ENCODE results near the gene PALLD. TPM values are rescaled to one million over a fixed set of nuclear protein-coding genes. Genes with fewer than 3 reads are reported as not detected.

The PALLD gene
- total RNA-seq, 1 experiment from 2014 or later, result 18.3 TPM

DNA sequence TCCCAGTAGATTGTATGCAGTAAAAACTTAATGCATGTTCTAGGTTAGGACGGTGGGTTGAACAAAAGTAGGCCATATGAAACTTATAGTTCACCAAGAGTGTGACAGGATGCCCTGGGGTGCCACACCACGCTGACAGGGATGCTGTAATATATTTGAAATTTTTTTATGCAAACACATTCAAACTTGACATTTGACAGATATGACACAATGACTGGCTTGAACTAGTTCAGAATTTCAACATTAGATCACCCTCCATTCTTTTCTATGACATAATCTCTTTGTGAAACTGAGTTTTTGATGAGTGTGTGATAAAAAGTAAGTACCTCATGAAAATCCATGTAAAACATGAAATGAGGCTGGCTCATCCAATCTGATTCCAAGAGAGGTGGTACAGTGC lies 198.4 kb downstream of the PALLD start:
- H3K4me3 Mint-ChIP-seq, result no peak overlapping the region
- H3K56ac ChIP-seq (ENCODE audit: insufficient read length, low read depth, low read length), result no peak overlapping the region
- no peak overlapping the region for H2BK20ac ChIP-seq (ENCODE audit: low read depth, low read length, poor library complexity, severe bottlenecking)
- H4K8ac ChIP-seq (replicated peaks; ENCODE audit: insufficient read length, low read depth, low read length), result no peak overlapping the region
- H4K20me1 ChIP-seq (ENCODE audit: control insufficient read depth, insufficient read depth, insufficient read length), result no peaks in the 10 kb centered on the region
- H3K4me1 Mint-ChIP-seq, result peaks cover 3 to 4% of the 10 kb centered on the region in 2 experiments; a peak in 3 of 4 replicates
- no peak overlapping the region for H2BK120ac ChIP-seq (ENCODE audit: low read depth, low read length, poor library complexity, severe bottlenecking)
- no peaks in the 10 kb centered on the region for H3K27me3 ChIP-seq (ENCODE audit: insufficient read depth, low read length)
- H2BK5ac ChIP-seq (ENCODE audit: insufficient read length, low read length), result no peak overlapping the region
- H3K79me1 ChIP-seq (ENCODE audit: insufficient read depth, low read depth, low read length, poor library complexity, severe bottlenecking), result no peaks in the 10 kb centered on the region
- H3K36me3 Mint-ChIP-seq (ENCODE audit: insufficient read depth in 1 of 3, low read depth in 3 of 3), result no peaks in the 10 kb centered on the region
- H3K9me3 Mint-ChIP-seq, result no peaks in the 10 kb centered on the region
- H3K14ac ChIP-seq (ENCODE audit: insufficient read depth, low read length), result no peak overlapping the region
- no peak overlapping the region for H2BK12ac ChIP-seq (ENCODE audit: insufficient read length, low read depth, low read length)
- H2AFZ ChIP-seq (ENCODE audit: low read length), result no peak overlapping the region
- H2AK5ac ChIP-seq (ENCODE audit: insufficient read length, low read length), result no peak overlapping the region
- no peak overlapping the region for H4K5ac ChIP-seq (ENCODE audit: insufficient read length, low read depth, low read length)
- H3K27ac ChIP-seq (ENCODE audit: insufficient read length, low read depth, low read length), result no peak overlapping the region
- no peaks in the 10 kb centered on the region for H3K79me2 ChIP-seq (ENCODE audit: insufficient read depth, low read length)
- no peak overlapping the region for H3K4ac ChIP-seq (ENCODE audit: low read depth, low read length)
- no peaks in the 10 kb centered on the region for H3K27me3 Mint-ChIP-seq (ENCODE audit: low read depth)
- no peaks in the 10 kb centered on the region for H3K23me2 ChIP-seq (ENCODE audit: insufficient read length, low read depth, low read length, poor library complexity, severe bottlenecking)
- H4K91ac ChIP-seq (ENCODE audit: insufficient read length, low read depth, low read length), result no peak overlapping the region
- TF ChIP-seq, protein P1, sequence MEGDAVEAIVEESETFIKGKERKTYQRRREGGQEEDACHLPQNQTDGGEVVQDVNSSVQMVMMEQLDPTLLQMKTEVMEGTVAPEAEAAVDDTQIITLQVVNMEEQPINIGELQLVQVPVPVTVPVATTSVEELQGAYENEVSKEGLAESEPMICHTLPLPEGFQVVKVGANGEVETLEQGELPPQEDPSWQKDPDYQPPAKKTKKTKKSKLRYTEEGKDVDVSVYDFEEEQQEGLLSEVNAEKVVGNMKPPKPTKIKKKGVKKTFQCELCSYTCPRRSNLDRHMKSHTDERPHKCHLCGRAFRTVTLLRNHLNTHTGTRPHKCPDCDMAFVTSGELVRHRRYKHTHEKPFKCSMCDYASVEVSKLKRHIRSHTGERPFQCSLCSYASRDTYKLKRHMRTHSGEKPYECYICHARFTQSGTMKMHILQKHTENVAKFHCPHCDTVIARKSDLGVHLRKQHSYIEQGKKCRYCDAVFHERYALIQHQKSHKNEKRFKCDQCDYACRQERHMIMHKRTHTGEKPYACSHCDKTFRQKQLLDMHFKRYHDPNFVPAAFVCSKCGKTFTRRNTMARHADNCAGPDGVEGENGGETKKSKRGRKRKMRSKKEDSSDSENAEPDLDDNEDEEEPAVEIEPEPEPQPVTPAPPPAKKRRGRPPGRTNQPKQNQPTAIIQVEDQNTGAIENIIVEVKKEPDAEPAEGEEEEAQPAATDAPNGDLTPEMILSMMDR (conservative IDR thresholded peaks at IDR 0.05), result no peak
- no peak overlapping the region for H3K27ac Mint-ChIP-seq
- no peak overlapping the region for H2BK15ac ChIP-seq (ENCODE audit: low read depth, low read length)
- no peaks in the 10 kb centered on the region for H3K9me3 ChIP-seq (ENCODE audit: control insufficient read depth, low read depth, low read length)
- no peaks in the 10 kb centered on the region for H3K4me1 ChIP-seq (ENCODE audit: insufficient read depth, low read length)
- no peak overlapping the region for H3K23ac ChIP-seq (ENCODE audit: insufficient read length, low read depth, low read length)
- H3K18ac ChIP-seq (ENCODE audit: insufficient read length, low read depth, low read length), result no peak overlapping the region
- WGBS (ENCODE audit: extremely low coverage, insufficient read length, low lambda C conversion rate), result no CpG with 5 or more reads among the region's 2 CpGs
- no peak for DNase-seq
- H3K4me2 ChIP-seq (ENCODE audit: insufficient read depth, insufficient read length, low read length), result no peak overlapping the region
- H3K9ac ChIP-seq (ENCODE audit: extremely low read depth, insufficient read length, low read length), result no peak overlapping the region
- no peak overlapping the region for H3T11ph ChIP-seq (ENCODE audit: low read length)

Measured in H9 (cell line).